Muscle layer of colon (tissue), 2 donors: Measurements from ENCODE around the gene TNRC6B.

ENCODE experiments used
- H3K27ac ChIP-seq: one replicate; pipeline ENCODE4 v1.7.0; 2013; ENCODE audit warnings: low read depth, mild to moderate bottlenecking, low read length, moderate library complexity
- H3K27me3 ChIP-seq, 2 donors: one replicate each; pipeline ENCODE4 v1.7.0; 2013; ENCODE audit warnings: low read length in 2 of 2, mild to moderate bottlenecking in 2 of 2; ENCODE audit not compliant: insufficient read depth in 2 of 2, control insufficient read depth in 1 of 2
- H3K36me3 ChIP-seq: one replicate; pipeline ENCODE4 v1.7.0; 2013; ENCODE audit warnings: mild to moderate bottlenecking, low read length; ENCODE audit not compliant: insufficient read depth
- H3K4me1 ChIP-seq: one replicate; pipeline ENCODE4 v1.7.0; 2013; ENCODE audit warnings: mild to moderate bottlenecking, low read length; ENCODE audit not compliant: insufficient read depth
- H3K4me3 ChIP-seq, 2 donors: one replicate each; pipeline ENCODE4 v1.7.0; 2013; ENCODE audit warnings: low read length in 2 of 2, low read depth in 1 of 2, mild to moderate bottlenecking in 1 of 2, moderate library complexity in 1 of 2
- H3K9ac ChIP-seq: one replicate; pipeline ENCODE4 v1.7.0; 2013; ENCODE audit warnings: low read length
- H3K9me3 ChIP-seq: one replicate; pipeline ENCODE4 v1.7.0; 2013; ENCODE audit warnings: mild to moderate bottlenecking, low read length
- donor health status: abdominal sarcoma.
- donor health status: Adenocarcinoma of cecum.

The TNRC6B gene

GRCh38 chr22:40202225-40202944 lies 24.7 kb downstream of the TNRC6B start:
- Histone ChIP-seq H3K27me3 (no peaks in the 10 kb centered on the region), H3K4me1 (peaks cover 64% of the 10 kb centered on the region), H3K9me3 (no peaks in the 10 kb centered on the region), H3K27ac (no peak overlapping the region), H3K4me3 (no peak overlapping the region), H3K9ac (no peak overlapping the region), H3K36me3 (no peaks in the 10 kb centered on the region)

- H3K4me3 ChIP-seq, result no peak overlapping the region
- peaks cover 55% of the 10 kb centered on the region for H3K4me1 ChIP-seq
These were observed 25.8 kb downstream of the TNRC6B start for GRCh38 chr22:40203572-40203971.

GRCh38 chr22:40204321-40205116 lies 26.8 kb downstream of the TNRC6B start:
- H3K9ac ChIP-seq, result no peak overlapping the region
- H3K36me3 ChIP-seq, result no peaks in the 10 kb centered on the region
- H3K27me3 ChIP-seq, result no peaks in the 10 kb centered on the region
- H3K27ac ChIP-seq, result peak overlapping the region; percentile 27
- peaks cover 58% of the 10 kb centered on the region for H3K4me1 ChIP-seq
- no peaks in the 10 kb centered on the region for H3K9me3 ChIP-seq
- no peak overlapping the region for H3K4me3 ChIP-seq

More at GRCh38 chr22:40203572-40203971, 25.8 kb downstream of the TNRC6B start:
- peak overlapping the region; percentile 27 for H3K27ac ChIP-seq
- H3K36me3 ChIP-seq, result no peaks in the 10 kb centered on the region
- no peaks in the 10 kb centered on the region for H3K27me3 ChIP-seq
- no peaks in the 10 kb centered on the region for H3K9me3 ChIP-seq
- H3K9ac ChIP-seq, result no peak overlapping the region

GRCh38 chr22:40206561-40206960 lies 28.8 kb downstream of the TNRC6B start:
- H3K4me3 ChIP-seq, result no peak overlapping the region
- no peaks in the 10 kb centered on the region for H3K9me3 ChIP-seq
- H3K27ac ChIP-seq, result no peak overlapping the region
- no peaks in the 10 kb centered on the region for H3K36me3 ChIP-seq
- no peak overlapping the region for H3K9ac ChIP-seq
- peaks cover 62% of the 10 kb centered on the region for H3K4me1 ChIP-seq
- H3K27me3 ChIP-seq, result no peaks in the 10 kb centered on the region

- H3K4me3 ChIP-seq, result no peak overlapping the region
- no peaks in the 10 kb centered on the region for H3K9me3 ChIP-seq
- H3K4me1 ChIP-seq, result peaks cover 53% of the 10 kb centered on the region
- no peaks in the 10 kb centered on the region for H3K27me3 ChIP-seq
- H3K9ac ChIP-seq, result no peak overlapping the region
- no peak overlapping the region for H3K27ac ChIP-seq
- no peaks in the 10 kb centered on the region for H3K36me3 ChIP-seq
These were observed 33.1 kb downstream of the TNRC6B start for GRCh38 chr22:40210818-40211217.

- Histone ChIP-seq H3K27ac (peak overlapping the region; percentile 17), H3K9me3 (no peaks in the 10 kb centered on the region), H3K4me3 (no peak overlapping the region), H3K27me3 (no peaks in the 10 kb centered on the region), H3K9ac (no peak overlapping the region), H3K4me1 (peaks cover 55% of the 10 kb centered on the region), H3K36me3 (no peaks in the 10 kb centered on the region)
These were observed 33.8 kb downstream of the TNRC6B start for GRCh38 chr22:40211476-40212054.

GRCh38 chr22:40212121-40212520 lies 34.4 kb downstream of the TNRC6B start:
- H3K27ac ChIP-seq, result no peak overlapping the region

GRCh38 chr22:40213478-40213877 lies 35.8 kb downstream of the TNRC6B start:
- Histone ChIP-seq H3K4me3 (no peak overlapping the region), H3K27ac (no peak overlapping the region), H3K36me3 (no peaks in the 10 kb centered on the region), H3K9me3 (no peaks in the 10 kb centered on the region), H3K9ac (no peak overlapping the region), H3K27me3 (no peaks in the 10 kb centered on the region), H3K4me1 (peaks cover 57% of the 10 kb centered on the region)

More at GRCh38 chr22:40212121-40212520, 34.4 kb downstream of the TNRC6B start:
- Histone ChIP-seq H3K9ac (no peak overlapping the region), H3K27me3 (no peaks in the 10 kb centered on the region), H3K36me3 (no peaks in the 10 kb centered on the region), H3K4me3 (no peak overlapping the region), H3K4me1 (peaks cover 55% of the 10 kb centered on the region), H3K9me3 (no peaks in the 10 kb centered on the region)

GRCh38 chr22:40215266-40215665 lies 37.5 kb downstream of the TNRC6B start:
- Histone ChIP-seq H3K9me3 (no peaks in the 10 kb centered on the region), H3K27me3 (no peaks in the 10 kb centered on the region), H3K36me3 (no peaks in the 10 kb centered on the region), H3K4me3 (no peak overlapping the region), H3K27ac (no peak overlapping the region), H3K4me1 (peaks cover 58% of the 10 kb centered on the region), H3K9ac (no peak overlapping the region)

- no peak overlapping the region for H3K4me3 ChIP-seq
- H3K27me3 ChIP-seq, result no peaks in the 10 kb centered on the region
- H3K9ac ChIP-seq, result no peak overlapping the region
- H3K27ac ChIP-seq, result no peak overlapping the region
- no peaks in the 10 kb centered on the region for H3K9me3 ChIP-seq
- peaks cover 64% of the 10 kb centered on the region for H3K4me1 ChIP-seq
- H3K36me3 ChIP-seq, result no peaks in the 10 kb centered on the region
These were observed 38.5 kb downstream of the TNRC6B start for GRCh38 chr22:40216041-40216756.

- H3K9me3 ChIP-seq, result no peaks in the 10 kb centered on the region
- H3K36me3 ChIP-seq, result no peaks in the 10 kb centered on the region
- peaks cover 64% of the 10 kb centered on the region for H3K4me1 ChIP-seq
- H3K27ac ChIP-seq, result peak overlapping the region; percentile 29
- no peak overlapping the region for H3K4me3 ChIP-seq
- H3K9ac ChIP-seq, result no peak overlapping the region
- H3K27me3 ChIP-seq, result no peaks in the 10 kb centered on the region
These were observed 40.4 kb downstream of the TNRC6B start for GRCh38 chr22:40218152-40218551.
